ENCODE results near the gene PPIP5K2. TPM values are rescaled to one million over a fixed set of nuclear protein-coding genes. Genes with fewer than 3 reads are reported as not detected.
"Not testable (repeated sequence)": the region's sequence is repeated elsewhere in the genome, so short reads cannot be mapped to it uniquely, and the experiment has no call there.

PPIP5K2 gene
- total RNA-seq, 4 donors from 2014 or later = 21.0 to 57.0 (median 27.0) TPM

DNA sequence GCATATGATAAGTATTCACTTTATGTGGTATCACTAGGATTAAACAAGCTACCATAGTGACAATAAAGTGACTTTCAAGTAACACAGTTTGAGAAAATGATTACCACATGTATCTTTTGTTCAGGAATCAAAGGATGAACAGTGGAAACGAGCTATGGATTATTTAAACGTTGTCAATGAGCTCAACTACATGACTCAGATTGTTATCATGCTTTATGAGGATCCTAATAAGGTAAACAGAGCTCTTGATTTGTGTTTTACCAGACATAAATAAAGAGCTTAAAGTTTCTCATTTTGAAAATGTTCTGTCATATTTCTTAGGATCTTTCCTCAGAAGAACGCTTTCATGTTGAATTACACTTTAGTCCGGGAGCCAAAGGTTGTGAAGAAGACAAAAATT lies 57.4 kb downstream of the PPIP5K2 start:
- Histone ChIP-seq H3K27me3 (no peaks in the 10 kb centered on the region), H3K9me3 (no peaks in the 10 kb centered on the region), H3K27ac (no peak overlapping the region), H3K4me1 (no peaks in the 10 kb centered on the region), H3K36me3 (peaks cover 59% of the 10 kb centered on the region), H3K4me3 (no peak overlapping the region)
- TF ChIP-seq POLR2A (IDR thresholded peaks at IDR 0.05) = no peak
- DNase-seq (ENCODE audit: low spot score in 2 of 2) = no peak
- 70% methylated on average over 4 of the region's 4 CpGs for WGBS

DNA sequence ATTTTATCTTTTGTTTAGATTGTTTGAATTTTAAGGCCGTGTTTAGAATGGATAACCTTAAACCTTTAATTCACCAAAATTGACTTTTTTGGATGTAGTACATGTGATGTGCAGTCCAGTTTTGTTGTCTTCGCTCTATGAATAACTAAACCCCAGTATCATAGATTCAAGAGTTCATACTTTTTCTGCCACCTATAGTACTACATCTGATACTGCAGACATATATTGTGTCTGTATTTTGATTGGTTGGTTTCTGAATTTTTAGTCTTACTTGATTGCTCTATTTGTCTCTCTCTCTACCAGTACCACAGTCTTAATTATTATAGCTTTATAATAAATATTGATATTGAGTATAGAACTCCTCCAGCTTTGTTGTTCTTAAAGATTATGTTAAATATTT lies 58.1 kb downstream of the PPIP5K2 start:
- H3K36me3 ChIP-seq = peaks cover 55% of the 10 kb centered on the region
- no peaks in the 10 kb centered on the region for H3K27me3 ChIP-seq
- TF ChIP-seq, protein P1, sequence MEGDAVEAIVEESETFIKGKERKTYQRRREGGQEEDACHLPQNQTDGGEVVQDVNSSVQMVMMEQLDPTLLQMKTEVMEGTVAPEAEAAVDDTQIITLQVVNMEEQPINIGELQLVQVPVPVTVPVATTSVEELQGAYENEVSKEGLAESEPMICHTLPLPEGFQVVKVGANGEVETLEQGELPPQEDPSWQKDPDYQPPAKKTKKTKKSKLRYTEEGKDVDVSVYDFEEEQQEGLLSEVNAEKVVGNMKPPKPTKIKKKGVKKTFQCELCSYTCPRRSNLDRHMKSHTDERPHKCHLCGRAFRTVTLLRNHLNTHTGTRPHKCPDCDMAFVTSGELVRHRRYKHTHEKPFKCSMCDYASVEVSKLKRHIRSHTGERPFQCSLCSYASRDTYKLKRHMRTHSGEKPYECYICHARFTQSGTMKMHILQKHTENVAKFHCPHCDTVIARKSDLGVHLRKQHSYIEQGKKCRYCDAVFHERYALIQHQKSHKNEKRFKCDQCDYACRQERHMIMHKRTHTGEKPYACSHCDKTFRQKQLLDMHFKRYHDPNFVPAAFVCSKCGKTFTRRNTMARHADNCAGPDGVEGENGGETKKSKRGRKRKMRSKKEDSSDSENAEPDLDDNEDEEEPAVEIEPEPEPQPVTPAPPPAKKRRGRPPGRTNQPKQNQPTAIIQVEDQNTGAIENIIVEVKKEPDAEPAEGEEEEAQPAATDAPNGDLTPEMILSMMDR (IDR thresholded peaks at IDR 0.05) = no peak
- TF ChIP-seq POLR2AphosphoS5 (IDR thresholded peaks at IDR 0.05) = no peak
- TF ChIP-seq EP300 (IDR thresholded peaks at IDR 0.05) = no peak
- no peak for TF ChIP-seq POLR2A (IDR thresholded peaks at IDR 0.05)
- H3K4me3 ChIP-seq = no peak overlapping the region
- H3K9me3 ChIP-seq = no peaks in the 10 kb centered on the region
- DNase-seq (ENCODE audit: low spot score in 2 of 2) = no peak
- H3K27ac ChIP-seq = no peak overlapping the region
- no peaks in the 10 kb centered on the region for H3K4me1 ChIP-seq
- 95% methylated on average over 2 of the region's 2 CpGs for WGBS

DNA sequence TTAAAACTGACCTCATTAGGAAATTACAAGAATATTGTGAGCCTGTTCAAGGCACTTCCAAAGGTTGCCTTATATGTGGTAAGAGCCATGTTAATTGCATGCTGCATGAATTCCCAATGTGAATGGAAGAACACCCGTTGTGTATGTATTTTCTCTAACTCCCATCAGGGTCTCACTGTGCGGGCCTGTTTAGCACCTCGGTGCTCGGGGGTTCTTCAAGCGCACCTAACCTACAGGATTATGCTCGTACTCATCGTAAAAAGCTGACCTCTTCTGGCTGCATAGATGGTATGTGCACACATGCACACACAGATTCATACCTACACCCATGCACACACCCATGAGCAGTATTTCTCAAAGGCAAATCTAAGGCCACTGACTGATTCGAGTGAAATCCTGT lies 66.1 kb downstream of the PPIP5K2 start:
- H3K36me3 ChIP-seq = peaks cover 65% of the 10 kb centered on the region
- H3K27ac ChIP-seq = no peak overlapping the region
- H3K27me3 ChIP-seq = no peaks in the 10 kb centered on the region
- DNase-seq (ENCODE audit: low spot score in 2 of 2) = no peak
- no peak overlapping the region for H3K4me3 ChIP-seq
- no peaks in the 10 kb centered on the region for H3K4me1 ChIP-seq
- TF ChIP-seq EP300 (IDR thresholded peaks at IDR 0.05) = no peak
- TF ChIP-seq, protein P1 (IDR thresholded peaks at IDR 0.05) = no peak
- TF ChIP-seq POLR2A (IDR thresholded peaks at IDR 0.05) = no peak
- TF ChIP-seq POLR2AphosphoS5 (IDR thresholded peaks at IDR 0.05) = no peak
- no peaks in the 10 kb centered on the region for H3K9me3 ChIP-seq
- WGBS = 98% methylated on average over 8 of the region's 8 CpGs

DNA sequence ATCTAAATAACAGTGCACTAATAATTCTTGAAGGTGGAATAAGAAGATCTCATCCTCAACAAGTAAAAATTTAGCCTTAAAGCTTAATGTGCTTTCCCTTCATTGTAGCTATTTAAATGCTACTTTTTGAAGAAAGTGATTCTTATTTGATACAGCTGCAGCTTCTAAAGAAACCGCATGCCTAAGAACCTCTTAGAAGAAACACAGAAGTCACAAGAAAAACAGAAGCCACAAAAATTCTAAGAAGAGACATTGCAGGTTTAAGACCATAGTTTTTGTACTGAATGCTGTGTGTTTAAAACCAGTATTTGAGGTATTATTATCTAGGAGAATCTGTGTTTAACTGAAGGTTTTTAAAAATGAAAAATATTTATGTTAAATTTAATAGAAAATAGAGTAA lies 68.3 kb downstream of the PPIP5K2 start:
- DNase-seq (ENCODE audit: low spot score in 2 of 2) = no peak
- WGBS = 73% methylated on average over 1 of the region's 1 CpG
- Histone ChIP-seq H3K4me3 (no peak overlapping the region), H3K4me1 (no peaks in the 10 kb centered on the region), H3K9me3 (no peaks in the 10 kb centered on the region), H3K27ac (no peak overlapping the region), H3K36me3 (peaks cover 60% of the 10 kb centered on the region), H3K27me3 (no peaks in the 10 kb centered on the region)
- TF ChIP-seq EP300 (IDR thresholded peaks at IDR 0.05) = no peak
- TF ChIP-seq, protein P1 (IDR thresholded peaks at IDR 0.05) = no peak
- TF ChIP-seq POLR2AphosphoS5 (IDR thresholded peaks at IDR 0.05) = no peak
- TF ChIP-seq POLR2A (IDR thresholded peaks at IDR 0.05) = no peak

DNA sequence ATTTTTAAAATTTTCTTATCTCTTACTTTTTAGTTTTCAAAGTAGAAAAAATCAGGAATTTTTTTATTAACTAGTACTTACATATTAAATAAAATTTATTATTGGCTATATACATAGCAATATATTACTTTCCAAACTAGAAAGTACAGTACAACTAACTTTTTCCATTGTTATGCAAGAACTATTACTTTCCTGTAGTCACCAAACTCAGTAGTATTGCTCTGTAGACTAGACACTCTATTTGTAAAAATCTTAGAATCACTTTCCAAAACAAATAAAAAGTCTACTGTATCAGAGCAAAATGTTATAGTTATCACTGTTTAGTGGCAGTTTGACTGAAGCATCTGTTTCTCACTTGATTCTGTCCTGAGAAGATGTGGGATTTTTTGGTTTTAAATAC lies 83.1 kb downstream of the PPIP5K2 start:
- DNase-seq (ENCODE audit: low spot score in 2 of 2) = no peak
- no peaks in the 10 kb centered on the region for H3K9me3 ChIP-seq
- no peak for TF ChIP-seq POLR2A (IDR thresholded peaks at IDR 0.05)
- H3K4me3 ChIP-seq = no peak overlapping the region
- H3K36me3 ChIP-seq = peaks cover 18% of the 10 kb centered on the region
- no peaks in the 10 kb centered on the region for H3K27me3 ChIP-seq
- H3K4me1 ChIP-seq = no peaks in the 10 kb centered on the region
- no peak overlapping the region for H3K27ac ChIP-seq

DNA sequence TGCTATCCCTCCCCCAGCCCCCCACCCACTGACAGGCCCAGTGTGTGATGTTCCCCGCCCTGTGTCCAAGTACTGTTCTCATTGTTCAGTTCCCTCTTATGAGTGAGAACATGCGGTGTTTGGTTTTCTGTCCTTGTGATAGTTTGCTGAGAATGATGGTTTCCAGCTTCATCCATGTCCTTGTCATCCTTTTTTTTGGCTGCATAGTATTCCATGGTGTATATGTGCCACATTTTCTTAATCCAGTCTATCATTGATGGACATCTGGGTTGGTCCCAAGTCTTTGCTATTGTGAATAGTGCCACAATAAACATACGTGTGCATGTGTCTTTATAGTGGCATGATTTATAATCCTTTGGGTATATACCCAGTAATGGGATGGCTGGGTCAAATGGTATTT lies 84.9 kb downstream of the PPIP5K2 start:
- DNase-seq (ENCODE audit: low spot score in 2 of 2); H3K27me3 ChIP-seq; H3K27ac ChIP-seq; H3K4me3 ChIP-seq; H3K9me3 ChIP-seq; H3K4me1 ChIP-seq: not testable (repeated sequence)
- peaks cover 16% of the 10 kb centered on the region for H3K36me3 ChIP-seq
- 97% methylated on average over 3 of the region's 3 CpGs for WGBS

DNA sequence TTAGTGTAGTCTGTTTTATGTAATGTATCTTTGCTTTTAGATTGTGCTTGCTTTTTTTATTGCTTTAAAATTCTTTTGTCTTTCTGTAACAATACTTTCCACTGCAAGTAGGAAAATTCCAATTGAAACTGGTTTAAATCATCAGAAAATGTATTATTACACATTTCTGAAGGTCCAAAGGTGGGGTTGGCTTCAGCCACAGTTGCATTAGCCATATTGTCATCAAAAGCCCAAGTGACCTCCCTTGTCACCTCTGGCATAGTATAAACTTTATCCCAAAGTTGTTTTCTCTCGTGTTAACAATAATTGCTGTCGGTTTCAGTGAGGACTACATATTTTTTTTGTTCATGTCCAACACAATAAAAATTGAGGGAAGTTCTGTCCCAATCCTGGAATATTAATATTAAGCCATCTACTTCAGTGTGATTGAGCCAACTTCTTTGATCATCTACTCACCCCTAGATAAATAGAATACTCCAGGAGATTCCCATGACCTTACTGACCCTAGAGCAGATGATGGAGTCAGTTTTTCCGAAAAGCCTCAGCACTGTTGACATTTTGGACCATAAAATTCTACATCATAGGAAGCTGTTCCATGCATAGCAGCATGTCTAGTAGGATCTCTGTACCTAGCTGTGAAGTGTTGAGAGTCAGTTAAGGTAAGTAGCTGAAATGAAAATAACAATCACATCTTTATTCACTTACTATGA lies 86.0 kb downstream of the PPIP5K2 start:
- Histone ChIP-seq H3K27ac (no peak overlapping the region), H3K4me3 (no peak overlapping the region), H3K9me3 (no peaks in the 10 kb centered on the region), H3K27me3 (no peaks in the 10 kb centered on the region), H3K4me1 (no peaks in the 10 kb centered on the region), H3K36me3 (peaks cover 11% of the 10 kb centered on the region)
- no peak for DNase-seq (ENCODE audit: low spot score in 2 of 2)
- WGBS = 94% methylated on average over 3 of the region's 3 CpGs
- TF ChIP-seq, protein P1 (IDR thresholded peaks at IDR 0.05) = no peak
- no peak for TF ChIP-seq POLR2A (IDR thresholded peaks at IDR 0.05)
- TF ChIP-seq POLR2AphosphoS5 (IDR thresholded peaks at IDR 0.05) = no peak
- no peak for TF ChIP-seq EP300 (IDR thresholded peaks at IDR 0.05)

All from suprapubic skin (tissue), 4 donors.